OCI-LY7 (cell line): ENCODE results near the gene ADORA2A.

Experiments
- EZH2phosphoT487 ChIP-seq: fragments of 200-600 bp; sonication (generic); IDR thresholded peaks from 2 replicates; pipeline ENCODE4 v1.6.1; 2018; ENCODE audit warnings: low read depth, borderline replicate concordance, mild to moderate bottlenecking, mixed run types, antibody characterized with exemption, low read length, moderate library complexity, mixed read lengths
- TF ChIP-seq, protein P1 (sequence below): fragments of 200-600 bp; sonication (generic); conservative IDR thresholded peaks from 2 replicates; pipeline ENCODE4 v1.5.1; 2014; ENCODE audit warnings: mild to moderate bottlenecking, antibody characterized with exemption, low read length, moderate library complexity, mixed read lengths

GRCh38 chr22:24407884-24408283, 19.5 kb upstream of the ADORA2A start:
- TF ChIP-seq, protein P1, sequence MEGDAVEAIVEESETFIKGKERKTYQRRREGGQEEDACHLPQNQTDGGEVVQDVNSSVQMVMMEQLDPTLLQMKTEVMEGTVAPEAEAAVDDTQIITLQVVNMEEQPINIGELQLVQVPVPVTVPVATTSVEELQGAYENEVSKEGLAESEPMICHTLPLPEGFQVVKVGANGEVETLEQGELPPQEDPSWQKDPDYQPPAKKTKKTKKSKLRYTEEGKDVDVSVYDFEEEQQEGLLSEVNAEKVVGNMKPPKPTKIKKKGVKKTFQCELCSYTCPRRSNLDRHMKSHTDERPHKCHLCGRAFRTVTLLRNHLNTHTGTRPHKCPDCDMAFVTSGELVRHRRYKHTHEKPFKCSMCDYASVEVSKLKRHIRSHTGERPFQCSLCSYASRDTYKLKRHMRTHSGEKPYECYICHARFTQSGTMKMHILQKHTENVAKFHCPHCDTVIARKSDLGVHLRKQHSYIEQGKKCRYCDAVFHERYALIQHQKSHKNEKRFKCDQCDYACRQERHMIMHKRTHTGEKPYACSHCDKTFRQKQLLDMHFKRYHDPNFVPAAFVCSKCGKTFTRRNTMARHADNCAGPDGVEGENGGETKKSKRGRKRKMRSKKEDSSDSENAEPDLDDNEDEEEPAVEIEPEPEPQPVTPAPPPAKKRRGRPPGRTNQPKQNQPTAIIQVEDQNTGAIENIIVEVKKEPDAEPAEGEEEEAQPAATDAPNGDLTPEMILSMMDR = no peak
- no peak for TF ChIP-seq EZH2phosphoT487
